HG03139 (cell line): Measurements from ENCODE around the gene PYCR2.
"Not testable (repeated sequence)": the region's sequence is repeated elsewhere in the genome, so short reads cannot be mapped to it uniquely, and the experiment has no call there.

Source experiments
- ATAC-seq: cut with Tn5 transposase; IDR thresholded peaks from one replicate; pipeline ENCODE4 v1.9.1; 2021; ENCODE audit not compliant: unreplicated experiment

The PYCR2 gene

DNA sequence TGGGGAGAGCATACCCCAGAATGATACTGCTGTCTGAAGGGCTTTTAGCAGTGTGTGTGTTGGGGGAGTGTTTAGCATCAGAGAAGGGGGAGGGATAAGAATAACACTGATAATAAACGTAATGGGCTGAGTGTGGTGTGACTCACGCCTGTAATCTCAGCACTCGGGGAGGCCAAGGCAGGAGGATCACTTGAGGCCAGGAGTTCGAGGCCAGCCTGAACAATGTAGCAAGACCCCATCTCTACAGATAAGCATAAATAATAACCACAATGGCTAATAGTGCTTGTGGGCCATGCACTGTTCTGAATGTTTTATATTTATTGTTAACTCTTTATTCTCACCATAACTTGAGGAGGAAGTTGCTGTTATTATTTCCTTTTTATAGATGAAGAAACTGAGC is 19.5 kb upstream of the PYCR2 start:
- ATAC-seq = no peak

DNA sequence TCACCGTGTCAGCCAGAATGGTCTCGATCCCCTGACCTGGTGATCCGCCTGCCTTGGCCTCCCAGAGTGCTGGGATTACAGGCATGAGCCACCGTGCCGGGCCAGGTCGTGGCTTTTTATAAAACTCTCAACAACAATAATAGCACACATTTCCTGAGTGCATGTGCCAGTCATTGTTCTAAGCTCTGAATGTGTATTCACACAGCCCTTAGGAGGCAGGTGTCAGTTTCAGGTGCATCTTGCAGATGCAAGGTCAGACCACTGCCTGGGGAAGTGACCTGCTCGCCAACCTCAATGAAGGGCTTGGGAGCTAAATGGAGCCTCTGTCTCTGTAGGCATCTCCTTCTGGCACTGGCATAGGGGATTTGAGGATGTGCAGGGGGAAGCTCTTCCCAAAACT is 18.5 kb upstream of the PYCR2 start:
- peak; percentile 72 for ATAC-seq

GRCh38 chr1:225941942-225942222 is 17.8 kb upstream of the PYCR2 start:
- ATAC-seq = no peak

DNA sequence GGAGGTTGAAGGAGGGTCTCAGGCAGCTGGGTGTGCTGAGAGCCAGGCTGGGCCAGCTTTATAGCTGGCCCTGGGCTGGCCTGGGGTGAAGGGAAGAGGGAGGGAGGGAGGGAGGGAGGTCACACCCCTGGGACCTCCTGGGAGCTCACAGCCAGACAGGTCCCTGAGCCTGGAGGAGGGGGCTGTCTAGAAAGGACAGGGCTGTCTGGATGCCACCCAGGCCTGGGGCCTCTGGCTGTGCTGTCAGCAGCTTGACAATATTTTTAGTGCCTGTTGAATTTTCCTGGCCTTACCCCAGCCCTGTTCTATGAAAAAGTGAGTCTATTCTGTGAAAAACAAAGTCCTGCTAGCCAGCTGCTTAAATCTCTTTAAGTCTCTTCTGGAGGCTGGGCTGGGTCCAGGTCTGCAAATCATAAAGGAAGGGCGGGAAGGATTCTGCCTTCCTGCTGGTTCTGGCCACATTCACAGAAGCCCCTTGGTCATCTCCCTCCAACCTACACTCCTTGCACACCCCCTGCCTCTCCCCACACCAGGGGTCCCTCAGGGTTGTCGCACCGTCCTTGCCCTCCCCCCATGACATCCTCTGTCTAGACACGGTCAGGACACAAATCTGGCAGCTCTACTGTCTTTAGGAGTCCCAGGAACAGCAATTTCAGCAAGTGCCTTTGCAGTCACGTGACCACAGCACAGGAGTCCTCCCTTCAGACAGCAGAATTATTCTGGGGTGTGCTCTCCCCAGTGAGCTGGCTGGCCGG is 17.3 kb upstream of the PYCR2 start, which contains the start of gene LEFTY2:
Gene LEFTY2, minus strand, starts transcription at position 34 of the 755 bp plus-strand sequence. CDS start 80 bp downstream, outside the sequence.
- no peak for ATAC-seq

- ATAC-seq = no peak
Observed at GRCh38 chr1:225940385-225941151, 16.5 kb upstream of the PYCR2 start.

GRCh38 chr1:225939939-225940310 is 15.9 kb upstream of the PYCR2 start:
- ATAC-seq = not testable (repeated sequence)

- ATAC-seq = not testable (repeated sequence)
Observed at GRCh38 chr1:225939097-225939938, 15.3 kb upstream of the PYCR2 start.

- ATAC-seq = no peak
Observed at GRCh38 chr1:225937048-225937968, 13.3 kb upstream of the PYCR2 start.

- no peak for ATAC-seq
Observed at GRCh38 chr1:225936523-225936922, 12.5 kb upstream of the PYCR2 start.

DNA sequence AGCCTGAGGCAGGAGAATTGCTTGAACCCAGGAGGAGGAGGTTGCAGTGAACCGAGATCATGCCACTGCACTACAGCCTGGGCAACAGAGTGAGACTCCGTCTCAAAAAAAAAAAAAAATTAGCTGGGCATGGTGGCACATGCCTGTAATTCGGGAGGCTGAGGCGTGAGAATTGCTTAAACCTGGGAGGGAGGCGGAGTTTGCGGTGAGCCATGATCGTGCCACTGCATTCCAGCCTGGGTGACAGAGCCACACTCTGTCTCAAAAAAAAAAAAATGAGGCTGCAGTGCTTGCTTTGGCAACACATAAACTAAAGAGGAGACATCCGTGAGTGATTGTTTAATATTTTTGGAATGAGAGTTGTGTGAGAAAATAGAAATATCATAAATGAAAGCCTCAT is 12.0 kb upstream of the PYCR2 start:
- ATAC-seq = not testable (repeated sequence)

GRCh38 chr1:225934711-225935110 is 10.7 kb upstream of the PYCR2 start:
- ATAC-seq = no peak

- ATAC-seq = no peak
Observed at GRCh38 chr1:225933072-225933471, 9.0 kb upstream of the PYCR2 start.

- ATAC-seq = no peak
Observed at GRCh38 chr1:225931270-225932136, 7.5 kb upstream of the PYCR2 start.

DNA sequence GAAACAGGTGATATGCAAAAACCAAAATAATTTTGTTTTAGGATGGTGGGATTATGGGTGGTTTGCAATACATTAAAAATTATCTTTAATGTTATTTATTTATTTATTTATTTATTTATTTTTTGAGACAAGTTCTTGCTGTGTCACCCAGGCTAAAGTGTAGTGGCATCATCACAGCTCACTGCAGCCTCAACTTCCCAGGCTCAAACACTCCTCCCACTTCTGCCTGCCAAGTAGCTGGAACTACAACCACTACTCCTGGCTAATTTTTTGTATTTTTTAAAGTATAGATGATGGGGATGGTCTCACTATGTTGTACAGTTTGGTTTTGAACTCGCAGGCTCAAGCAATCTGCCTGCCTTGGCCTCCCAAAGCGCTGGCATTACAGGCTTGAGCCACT is 6.5 kb upstream of the PYCR2 start:
- ATAC-seq = no peak

GRCh38 chr1:225929462-225929861 is 5.4 kb upstream of the PYCR2 start:
- not testable (repeated sequence) for ATAC-seq

DNA sequence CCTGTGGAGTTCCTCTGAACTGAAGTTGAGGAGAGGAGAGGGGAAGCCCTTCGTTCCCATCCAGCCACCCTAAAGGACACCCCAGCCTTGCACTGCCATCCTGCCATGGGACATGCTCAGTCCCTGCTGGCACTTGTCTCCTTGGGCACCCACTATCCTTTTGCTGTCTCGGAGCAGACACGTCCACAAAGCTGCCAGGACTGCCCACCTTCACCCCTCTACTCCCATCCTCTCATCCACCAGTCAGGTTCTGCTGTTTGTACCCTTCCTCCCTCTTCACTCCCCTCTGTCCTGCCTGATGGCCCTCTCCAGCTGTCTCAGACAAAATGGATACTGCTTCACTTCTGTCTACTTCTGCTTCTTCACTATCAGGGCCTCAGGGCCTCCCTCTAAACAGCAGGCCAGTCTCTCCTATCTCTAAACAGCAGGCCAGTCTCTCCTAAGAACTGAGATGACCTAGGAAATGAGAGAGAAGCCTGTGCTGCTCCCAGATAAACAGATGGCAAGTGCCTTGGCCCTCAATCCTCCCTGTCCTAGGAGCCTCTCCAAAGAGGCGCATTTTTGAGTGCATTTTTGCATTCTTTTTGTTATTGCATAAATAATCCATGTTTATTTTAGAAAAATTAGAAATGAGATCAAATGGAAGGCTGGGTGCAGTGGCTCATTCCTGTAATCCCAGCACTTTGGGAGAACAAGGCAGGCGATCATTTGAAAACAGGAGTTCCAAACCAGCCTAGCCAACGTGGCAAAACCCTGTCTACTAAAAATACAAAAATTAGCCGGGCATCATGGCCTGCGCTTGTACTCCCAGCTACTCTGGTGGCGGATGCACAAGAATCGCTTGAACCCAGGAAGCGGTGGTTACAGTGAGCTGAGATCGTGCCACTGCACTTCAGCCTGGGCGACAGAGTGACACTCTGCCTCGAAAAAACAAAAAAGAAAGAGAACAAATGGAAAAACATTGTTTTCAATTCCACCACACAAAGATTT is 4.4 kb upstream of the PYCR2 start:
- ATAC-seq = no peak

DNA sequence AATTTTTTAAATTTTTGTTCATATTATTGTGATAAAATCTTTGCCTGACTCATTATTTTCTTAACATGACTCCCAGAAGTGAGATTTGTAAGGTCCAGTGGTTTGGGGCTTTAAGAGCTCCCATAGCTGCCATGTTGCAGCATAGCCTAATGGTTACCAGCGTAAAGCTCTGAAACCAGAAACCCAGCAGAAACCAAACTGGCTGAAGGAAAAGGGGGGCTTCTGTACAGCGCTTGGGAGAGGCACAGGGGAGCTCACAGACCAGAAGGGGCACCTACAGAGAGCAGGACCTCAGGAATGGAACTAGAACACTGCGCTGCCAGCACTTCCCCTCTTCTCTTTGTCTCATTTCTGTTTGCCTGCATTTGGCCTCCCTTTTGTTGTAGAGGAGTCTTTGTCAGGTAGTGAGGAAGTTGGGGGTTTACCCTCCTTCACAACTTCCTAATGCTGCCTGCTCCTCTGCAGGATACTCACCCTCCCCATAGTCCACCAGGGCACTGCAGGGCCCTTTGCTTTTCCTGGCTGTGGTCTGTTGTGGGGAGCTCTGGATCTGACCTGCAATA is 2.6 kb upstream of the PYCR2 start:
- no peak for ATAC-seq

GRCh38 chr1:225923381-225923691 is 714 bp downstream of the PYCR2 start:
- no peak for ATAC-seq
